ENCODE measurements around the gene CALN1.

The CALN1 gene

DNA sequence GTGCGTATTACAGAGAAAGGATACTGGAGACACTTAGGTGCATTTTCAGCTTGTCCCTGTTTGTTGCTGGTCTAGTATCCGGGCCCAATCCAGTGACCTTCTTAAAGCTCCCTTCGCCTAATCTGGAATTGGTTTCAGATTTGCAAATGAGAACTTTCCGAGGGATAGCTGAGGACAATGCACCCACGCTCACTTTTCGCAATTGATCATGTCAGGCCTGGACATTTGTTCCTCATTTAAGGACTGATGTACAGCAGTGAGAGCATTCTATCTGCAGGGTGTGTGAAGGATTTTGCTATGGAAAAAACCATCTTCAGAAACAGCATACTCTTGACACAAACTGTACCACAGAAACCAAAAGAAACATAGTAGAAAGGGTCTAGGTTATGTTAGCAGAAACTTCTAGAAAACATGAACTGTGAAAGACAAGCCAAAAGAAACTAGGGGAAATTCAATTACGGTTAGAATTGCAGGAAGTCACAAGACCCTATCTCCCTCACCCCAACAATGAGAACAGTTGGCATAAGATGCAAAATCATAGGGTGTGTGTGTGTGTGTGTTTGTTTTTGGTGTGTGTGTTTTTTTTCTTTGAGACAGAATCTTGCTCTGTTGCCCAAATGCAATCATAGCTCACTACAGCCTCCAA is 331.1 kb downstream of the CALN1 start:
- no peak for DNase-seq (ENCODE audit: low read depth)
- TF ChIP-seq, protein P1, sequence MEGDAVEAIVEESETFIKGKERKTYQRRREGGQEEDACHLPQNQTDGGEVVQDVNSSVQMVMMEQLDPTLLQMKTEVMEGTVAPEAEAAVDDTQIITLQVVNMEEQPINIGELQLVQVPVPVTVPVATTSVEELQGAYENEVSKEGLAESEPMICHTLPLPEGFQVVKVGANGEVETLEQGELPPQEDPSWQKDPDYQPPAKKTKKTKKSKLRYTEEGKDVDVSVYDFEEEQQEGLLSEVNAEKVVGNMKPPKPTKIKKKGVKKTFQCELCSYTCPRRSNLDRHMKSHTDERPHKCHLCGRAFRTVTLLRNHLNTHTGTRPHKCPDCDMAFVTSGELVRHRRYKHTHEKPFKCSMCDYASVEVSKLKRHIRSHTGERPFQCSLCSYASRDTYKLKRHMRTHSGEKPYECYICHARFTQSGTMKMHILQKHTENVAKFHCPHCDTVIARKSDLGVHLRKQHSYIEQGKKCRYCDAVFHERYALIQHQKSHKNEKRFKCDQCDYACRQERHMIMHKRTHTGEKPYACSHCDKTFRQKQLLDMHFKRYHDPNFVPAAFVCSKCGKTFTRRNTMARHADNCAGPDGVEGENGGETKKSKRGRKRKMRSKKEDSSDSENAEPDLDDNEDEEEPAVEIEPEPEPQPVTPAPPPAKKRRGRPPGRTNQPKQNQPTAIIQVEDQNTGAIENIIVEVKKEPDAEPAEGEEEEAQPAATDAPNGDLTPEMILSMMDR (IDR thresholded peaks at IDR 0.05; ENCODE audit: low read depth, low read length, missing control alignments), result no peak
- in situ Hi-C loops (cut with HindIII; ENCODE audit: low sequenced_read_pairs), result no loop called here
- H3K4me3 ChIP-seq (ENCODE audit: low read depth, low read length), result no peak overlapping the region

DNA sequence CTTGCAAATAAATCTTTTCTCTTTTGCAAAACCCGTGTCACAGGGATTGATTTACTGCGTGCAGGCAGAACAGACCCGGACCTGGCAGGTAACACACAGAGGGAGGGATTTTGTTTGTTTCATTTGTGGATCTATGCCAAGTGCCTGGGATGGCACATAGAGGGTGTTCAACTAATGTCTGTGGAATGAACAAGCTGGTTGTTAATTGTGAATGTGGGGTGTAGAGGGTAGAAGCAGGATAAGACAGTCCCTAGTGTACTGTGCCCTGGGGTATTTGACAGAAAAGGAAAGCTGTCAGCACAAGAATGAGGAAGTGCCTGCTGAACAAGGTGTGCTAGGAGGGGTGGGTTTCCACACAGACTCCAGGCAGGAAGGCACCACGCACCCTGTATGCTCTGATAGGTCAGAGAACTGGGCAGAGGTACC is 331.8 kb downstream of the CALN1 start:
- DNase-seq (ENCODE audit: low read depth), result no peak
- TF ChIP-seq, protein P1 (IDR thresholded peaks at IDR 0.05; ENCODE audit: low read depth, low read length, missing control alignments), result no peak
- in situ Hi-C loops (cut with HindIII; ENCODE audit: low sequenced_read_pairs), result no loop called here
- no peak overlapping the region for H3K4me3 ChIP-seq (ENCODE audit: low read depth, low read length)

- H3K4me3 ChIP-seq (ENCODE audit: low read depth, low read length), result no peak overlapping the region
- no peak for DNase-seq (ENCODE audit: low read depth)
- in situ Hi-C loops (cut with HindIII; ENCODE audit: low sequenced_read_pairs), result no loop called here
- TF ChIP-seq, protein P1 (IDR thresholded peaks at IDR 0.05; ENCODE audit: low read depth, low read length, missing control alignments), result no peak
Observed at GRCh38 chr7:72078856-72079255, 333.3 kb downstream of the CALN1 start.

- H3K4me3 ChIP-seq (ENCODE audit: low read depth, low read length), result no peak overlapping the region
- no peak for DNase-seq (ENCODE audit: low read depth)
- TF ChIP-seq, protein P1 (IDR thresholded peaks at IDR 0.05; ENCODE audit: low read depth, low read length, missing control alignments), result no peak
- in situ Hi-C loops (cut with HindIII; ENCODE audit: low sequenced_read_pairs), result no loop called here
Observed at GRCh38 chr7:72078301-72078700, 333.8 kb downstream of the CALN1 start.

DNA sequence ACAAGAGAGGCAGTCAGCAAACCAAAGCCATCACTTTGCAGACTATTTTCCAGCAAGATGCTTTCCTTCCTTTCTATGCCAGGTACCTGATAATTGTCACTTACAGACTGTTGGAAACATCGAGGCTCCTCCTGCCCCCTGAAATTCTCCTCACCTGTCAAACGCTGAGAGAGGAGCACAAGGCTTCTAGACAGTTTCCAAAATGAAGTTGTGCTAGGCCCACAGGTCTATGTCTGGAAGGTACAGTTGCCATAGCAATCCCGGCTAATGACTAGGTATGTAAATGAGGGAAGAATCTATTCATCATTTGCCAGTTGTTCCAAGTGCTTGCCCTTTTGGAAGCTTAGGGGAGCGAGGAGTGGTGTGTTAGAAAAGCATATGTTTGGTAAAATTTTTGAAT is 334.4 kb downstream of the CALN1 start:
- H3K4me3 ChIP-seq (ENCODE audit: low read depth, low read length), result no peak overlapping the region
- no peak for DNase-seq (ENCODE audit: low read depth)
- TF ChIP-seq, protein P1 (IDR thresholded peaks at IDR 0.05; ENCODE audit: low read depth, low read length, missing control alignments), result no peak
- in situ Hi-C loops (cut with HindIII; ENCODE audit: low sequenced_read_pairs), result no loop called here

DNA sequence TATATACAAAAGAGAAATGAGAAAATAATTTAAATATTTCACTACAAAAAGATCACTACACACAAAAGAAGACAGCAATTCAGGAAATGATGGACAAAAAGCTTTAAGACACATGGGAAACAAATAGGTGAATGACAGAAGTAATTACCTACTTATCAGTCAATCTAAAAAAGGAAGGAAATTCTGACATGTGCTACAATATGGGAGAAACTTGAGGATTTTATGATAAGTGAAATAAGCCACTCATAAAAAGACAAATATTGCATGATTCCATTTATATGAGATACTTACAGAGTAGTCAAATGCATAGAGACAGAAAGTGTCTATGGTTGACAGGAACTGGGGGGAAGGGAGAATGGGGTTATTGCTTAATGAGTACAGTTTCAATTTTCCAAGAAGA is 339.2 kb downstream of the CALN1 start:
- no peak for DNase-seq (ENCODE audit: low read depth)
- in situ Hi-C loops (cut with HindIII; ENCODE audit: low sequenced_read_pairs), result no loop called here
- TF ChIP-seq, protein P1 (IDR thresholded peaks at IDR 0.05; ENCODE audit: low read depth, low read length, missing control alignments), result no peak
- no peak overlapping the region for H3K4me3 ChIP-seq (ENCODE audit: low read depth, low read length)

Data from astrocyte of the cerebellum (primary cell).